DOHH2 (cell line): ENCODE measurements around the gene NFIB.

Experiments
- H3F3A ChIP-seq: fragments of 200-600 bp; sonication (generic), shearing (Covaris generic); 2 replicates; pipeline ENCODE4 v1.6.0; 2016; ENCODE audit warnings: antibody characterized with exemption, mild to moderate bottlenecking; ENCODE audit not compliant: control insufficient read depth, insufficient read depth
- H3K27ac ChIP-seq: fragments of 200-600 bp; sonication (generic); 2 replicates; pipeline ENCODE4 v1.5.1; 2014; ENCODE audit warnings: low read depth, mild to moderate bottlenecking, low read length, moderate library complexity
- H3K27me3 ChIP-seq: fragments of 200-600 bp; sonication (generic); 2 replicates; pipeline ENCODE4 v1.6.1; 2014; ENCODE audit warnings: mild to moderate bottlenecking, low read length, mixed read lengths; ENCODE audit not compliant: control insufficient read depth
- H3K36me3 ChIP-seq: fragments of 200-600 bp; sonication (generic); 2 replicates; pipeline ENCODE4 v1.6.1; 2014; ENCODE audit warnings: mild to moderate bottlenecking, low read length, moderate library complexity, mixed read lengths; ENCODE audit not compliant: control insufficient read depth
- H3K4me1 ChIP-seq: fragments of 200-600 bp; sonication (generic); 2 replicates; pipeline ENCODE4 v1.6.1; 2014; ENCODE audit warnings: mild to moderate bottlenecking, low read length, mixed read lengths; ENCODE audit not compliant: control insufficient read depth
- H3K4me2 ChIP-seq: fragments of 200-600 bp; sonication (generic); 2 replicates; pipeline ENCODE4 v1.6.0; 2014; ENCODE audit warnings: mild to moderate bottlenecking, low read length, moderate library complexity
- H3K4me3 ChIP-seq: fragments of 200-600 bp; sonication (generic); 2 replicates; pipeline ENCODE4 v1.5.1; 2014; ENCODE audit warnings: mild to moderate bottlenecking, low read length, mixed read lengths
- H3K79me2 ChIP-seq: fragments of 200-600 bp; sonication (generic); 2 replicates; pipeline ENCODE4 v1.6.1; 2014; ENCODE audit warnings: mild to moderate bottlenecking, low read length, mixed read lengths; ENCODE audit not compliant: control insufficient read depth
- H3K9me2 ChIP-seq: fragments of 200-600 bp; sonication (generic); replicated peaks from 2 replicates; pipeline ENCODE4 v1.6.1; 2014; ENCODE audit warnings: mild to moderate bottlenecking, low read length, mixed read lengths; ENCODE audit not compliant: control insufficient read depth
- H3K9me3 ChIP-seq: fragments of 200-600 bp; sonication (generic); 2 replicates; pipeline ENCODE4 v1.6.1; 2014; ENCODE audit warnings: antibody characterized with exemption, low read length, mixed read lengths; ENCODE audit not compliant: control insufficient read depth, insufficient read depth
- H4K20me1 ChIP-seq: fragments of 200-600 bp; sonication (generic); 2 replicates; pipeline ENCODE4 v1.6.0; 2014; ENCODE audit warnings: low read depth, mild to moderate bottlenecking, antibody characterized with exemption, low read length, moderate library complexity; ENCODE audit not compliant: control insufficient read depth, insufficient read depth
- CTCF ChIP-seq: fragments of 200-600 bp; sonication (generic); IDR thresholded peaks from one replicate; pipeline ENCODE4 v1.5.1; 2014; ENCODE audit warnings: antibody characterized with exemption, mild to moderate bottlenecking, low read depth, low read length; ENCODE audit not compliant: poor library complexity, severe bottlenecking
- EZH2phosphoT487 ChIP-seq: fragments of 200-600 bp; sonication (generic); IDR thresholded peaks from 2 replicates; pipeline ENCODE4 v1.6.1; 2017; ENCODE audit warnings: borderline replicate concordance, mild to moderate bottlenecking, antibody characterized with exemption, low read length, moderate library complexity, mixed read lengths

Gene NFIB

GRCh38 chr9:14304259-14304658 is 9.7 kb downstream of the NFIB start:
- no peak overlapping the region for H3K27ac ChIP-seq
- no peak overlapping the region for H3K4me3 ChIP-seq
- H3K79me2 ChIP-seq: no peaks in the 10 kb centered on the region
- TF ChIP-seq CTCF (no peak), EZH2phosphoT487 (no peak)
- no peaks in the 10 kb centered on the region for H3F3A ChIP-seq
- no peak overlapping the region for H3K4me2 ChIP-seq
- no peaks in the 10 kb centered on the region for H3K27me3 ChIP-seq
- H3K9me3 ChIP-seq: no peaks in the 10 kb centered on the region
- no peaks in the 10 kb centered on the region for H3K4me1 ChIP-seq
- no peaks in the 10 kb centered on the region for H4K20me1 ChIP-seq
- no peaks in the 10 kb centered on the region for H3K9me2 ChIP-seq
- H3K36me3 ChIP-seq: peaks cover 3% of the 10 kb centered on the region; the same call in 1 of the 2 replicates

GRCh38 chr9:14303521-14303920 is 10.4 kb downstream of the NFIB start:
- no peak for TF ChIP-seq EZH2phosphoT487
- no peak for TF ChIP-seq CTCF
- Histone ChIP-seq H3K9me3 (no peaks in the 10 kb centered on the region), H3K79me2 (no peaks in the 10 kb centered on the region), H3F3A (no peaks in the 10 kb centered on the region), H3K4me1 (no peaks in the 10 kb centered on the region), H3K9me2 (no peaks in the 10 kb centered on the region), H3K27ac (no peak overlapping the region), H3K27me3 (no peaks in the 10 kb centered on the region), H3K4me2 (no peak overlapping the region), H3K4me3 (no peak overlapping the region), H4K20me1 (no peaks in the 10 kb centered on the region), H3K36me3 (peaks cover 3% of the 10 kb centered on the region; the same call in 1 of the 2 replicates)

GRCh38 chr9:14303100-14303499 is 10.8 kb downstream of the NFIB start:
- Histone ChIP-seq H3K27ac (no peak overlapping the region), H3K27me3 (no peaks in the 10 kb centered on the region), H3K4me1 (no peaks in the 10 kb centered on the region), H3K79me2 (no peaks in the 10 kb centered on the region), H3K36me3 (peaks cover 3% of the 10 kb centered on the region; the same call in 1 of the 2 replicates), H3F3A (no peaks in the 10 kb centered on the region), H3K4me3 (no peak overlapping the region), H3K4me2 (no peak overlapping the region), H3K9me2 (no peaks in the 10 kb centered on the region), H3K9me3 (no peaks in the 10 kb centered on the region), H4K20me1 (no peaks in the 10 kb centered on the region)
- TF ChIP-seq EZH2phosphoT487 (no peak), CTCF (no peak)
